Measurements from ENCODE around the gene PRDX5.

Gene PRDX5

GRCh38 chr11:64287676-64288352, 30.1 kb upstream of the PRDX5 start:
- CTCF ChIA-PET, result interaction anchor here (1.0 to 1.6 kb wide), 4 partner anchors 9 to 16 kb away, joined by 3 to 7 read pairs (median 4); no protein-coding TSS in a partner anchor
- H3K4me1 ChIP-seq (ENCODE audit: control insufficient read depth, insufficient read depth, low read length), result no peaks in the 10 kb centered on the region; the same call in 1 of the 2 replicates
- H3K4me3 ChIP-seq (ENCODE audit: low read depth, low read length), result no peak overlapping the region
- POLR2A ChIA-PET, result interaction anchor here (0.5 kb wide), 1 partner anchor 835 kb away, joined by 4 read pairs; no protein-coding TSS in a partner anchor
- H3K9me3 ChIP-seq (ENCODE audit: control insufficient read depth, insufficient read depth, low read depth, low read length), result no peaks in the 10 kb centered on the region
- H3K36me3 ChIP-seq (ENCODE audit: control insufficient read depth in 2 of 2, insufficient read depth in 1 of 2, low read length in 2 of 2), result peaks cover under 1 to 31% of the 10 kb centered on the region in 2 experiments; a peak in 2 of 3 replicates
- no peak overlapping the region for H3K27ac ChIP-seq (ENCODE audit: extremely low read depth, low read depth, low read length)
- TF ChIP-seq ZNF202 (tag by site-specific recombination; IDR thresholded peaks at IDR 0.05; ENCODE audit: borderline replicate concordance) (no peak), ZNF2 (tag by site-specific recombination; IDR thresholded peaks at IDR 0.05) (no peak), ZNF350 (tag by site-specific recombination; IDR thresholded peaks at IDR 0.05) (no peak), ZBTB10 (tag by site-specific recombination; IDR thresholded peaks at IDR 0.05) (no peak), ZNF266 (tag by site-specific recombination; IDR thresholded peaks at IDR 0.05; ENCODE audit: low read depth) (no peak), ZNF664 (tag by site-specific recombination; IDR thresholded peaks at IDR 0.05) (no peak), ZNF645 (tag by site-specific recombination; IDR thresholded peaks at IDR 0.05) (no peak), ZBTB44 (tag by site-specific recombination; IDR thresholded peaks at IDR 0.05) (no peak)
- TF ChIP-seq, protein P1, sequence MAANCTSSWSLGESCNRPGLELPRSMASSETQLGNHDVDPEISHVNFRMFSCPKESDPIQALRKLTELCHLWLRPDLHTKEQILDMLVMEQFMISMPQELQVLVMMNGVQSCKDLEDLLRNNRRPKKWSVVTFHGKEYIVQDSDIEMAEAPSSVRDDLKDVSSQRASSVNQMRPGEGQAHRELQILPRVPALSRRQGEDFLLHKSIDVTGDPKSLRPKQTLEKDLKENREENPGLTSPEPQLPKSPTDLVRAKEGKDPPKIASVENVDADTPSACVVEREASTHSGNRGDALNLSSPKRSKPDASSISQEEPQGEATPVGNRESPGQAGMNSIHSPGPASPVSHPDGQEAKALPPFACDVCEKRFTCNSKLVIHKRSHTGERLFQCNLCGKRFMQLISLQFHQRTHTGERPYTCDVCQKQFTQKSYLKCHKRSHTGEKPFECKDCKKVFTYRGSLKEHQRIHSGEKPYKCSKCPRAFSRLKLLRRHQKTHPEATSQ (tag by site-specific recombination; IDR thresholded peaks at IDR 0.05), result no peak

DNA sequence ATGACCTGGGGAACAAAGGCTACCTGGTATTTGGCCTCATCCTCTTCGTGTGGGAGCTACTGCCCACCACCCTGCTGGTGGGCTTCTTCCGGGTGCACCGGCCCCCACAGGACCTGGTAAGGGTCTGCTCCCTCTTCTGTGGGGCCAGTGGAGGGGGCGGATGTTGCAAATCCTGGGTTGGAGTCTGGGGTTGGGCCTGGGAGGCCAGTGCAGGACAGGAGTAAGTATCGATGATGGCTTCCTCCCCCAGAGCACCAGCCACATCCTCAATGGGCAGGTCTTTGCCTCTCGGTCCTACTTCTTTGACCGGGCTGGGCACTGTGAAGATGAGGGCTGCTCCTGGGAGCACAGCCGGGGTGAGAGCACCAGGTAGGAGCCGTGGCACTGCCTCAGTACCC, 29.6 kb upstream of the PRDX5 start:
- no peak for TF ChIP-seq ZNF645 (tag by site-specific recombination; IDR thresholded peaks at IDR 0.05)
- no peak for TF ChIP-seq ZFHX2 (tag by site-specific recombination; conservative IDR thresholded peaks at IDR 0.05)
- TF ChIP-seq KLF10 (tag by site-specific recombination; IDR thresholded peaks at IDR 0.05), result no peak
- TF ChIP-seq ZNF133 (tag by site-specific recombination; IDR thresholded peaks at IDR 0.05), result no peak
- TF ChIP-seq ZNF423 (tag by site-specific recombination; IDR thresholded peaks at IDR 0.05), result no peak
- no peak for TF ChIP-seq YY2 (tag by site-specific recombination; IDR thresholded peaks at IDR 0.05)
- no peak for TF ChIP-seq ZNF76 (tag by site-specific recombination; IDR thresholded peaks at IDR 0.05; ENCODE audit: borderline replicate concordance, low read depth)
- TF ChIP-seq ZSCAN23 (tag by site-specific recombination; IDR thresholded peaks at IDR 0.05), result no peak
- TF ChIP-seq, protein P2, sequence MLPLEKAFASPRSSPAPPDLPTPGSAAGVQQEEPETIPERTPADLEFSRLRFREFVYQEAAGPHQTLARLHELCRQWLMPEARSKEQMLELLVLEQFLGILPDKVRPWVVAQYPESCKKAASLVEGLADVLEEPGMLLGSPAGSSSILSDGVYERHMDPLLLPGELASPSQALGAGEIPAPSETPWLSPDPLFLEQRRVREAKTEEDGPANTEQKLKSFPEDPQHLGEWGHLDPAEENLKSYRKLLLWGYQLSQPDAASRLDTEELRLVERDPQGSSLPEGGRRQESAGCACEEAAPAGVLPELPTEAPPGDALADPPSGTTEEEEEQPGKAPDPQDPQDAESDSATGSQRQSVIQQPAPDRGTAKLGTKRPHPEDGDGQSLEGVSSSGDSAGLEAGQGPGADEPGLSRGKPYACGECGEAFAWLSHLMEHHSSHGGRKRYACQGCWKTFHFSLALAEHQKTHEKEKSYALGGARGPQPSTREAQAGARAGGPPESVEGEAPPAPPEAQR (tag by site-specific recombination; IDR thresholded peaks at IDR 0.05), result no peak
- no peak for TF ChIP-seq ZNF146 (tag by site-specific recombination; IDR thresholded peaks at IDR 0.05)
- TF ChIP-seq ZNF596 (tag by site-specific recombination; IDR thresholded peaks at IDR 0.05), result no peak
- no peak for TF ChIP-seq ZNF488 (tag by site-specific recombination; IDR thresholded peaks at IDR 0.05)
- TF ChIP-seq ZNF624 (tag by site-specific recombination; IDR thresholded peaks at IDR 0.05), result no peak
- H3K36me3 ChIP-seq (ENCODE audit: control insufficient read depth in 2 of 2, insufficient read depth in 1 of 2, low read length in 2 of 2), result peaks cover 0 to 25% of the 10 kb centered on the region in 2 experiments; a peak in 1 of 3 replicates
- no peak overlapping the region for H3K4me3 ChIP-seq (ENCODE audit: low read depth, low read length)
- ChIA-PET POLR2A (interaction anchor here (0.6 kb wide), 1 partner anchor 17 kb away, joined by 3 read pairs; no protein-coding TSS in a partner anchor), CTCF (interaction anchor here (1.2 to 1.6 kb wide), 2 partner anchors 8 to 17 kb away, joined by 3 to 7 read pairs; no protein-coding TSS in a partner anchor)
- no peaks in the 10 kb centered on the region; the same call in 1 of the 2 replicates for H3K4me1 ChIP-seq (ENCODE audit: control insufficient read depth, insufficient read depth, low read length)
- H3K9me3 ChIP-seq (ENCODE audit: control insufficient read depth, insufficient read depth, low read depth, low read length), result no peaks in the 10 kb centered on the region
- no peak overlapping the region for H3K27ac ChIP-seq (ENCODE audit: extremely low read depth, low read depth, low read length)

Measured in HEK293 (cell line).